Breast epithelium (tissue), 4 donors: ENCODE measurements around the gene PRICKLE3. TPM values are rescaled to one million over a fixed set of nuclear protein-coding genes. Genes with fewer than 3 reads are reported as not detected.
"Not testable (repeated sequence)": the region's sequence is repeated elsewhere in the genome, so short reads cannot be mapped to it uniquely, and the experiment has no call there.

ENCODE experiments used
- DNase-seq, 2 donors: peaks; one replicate each; pipeline ENCODE4 v3.0.0-alpha.2; 2019; ENCODE audit warnings: low spot score in 2 of 2
- H3K27ac ChIP-seq, 2 donors: fragments of 200-600 bp; sonication (generic) in 1 of 2; one replicate each; pipeline ENCODE4 v1.5.1; 2016 to 2019; ENCODE audit warnings: mild to moderate bottlenecking in 1 of 2
- H3K27me3 ChIP-seq, 2 donors: fragments of 200-600 bp; sonication (generic) in 1 of 2; one replicate each; pipeline versions ENCODE4 v1.5.1 to v1.6.0; 2017 to 2019; ENCODE audit warnings: control low read depth in 1 of 2, mild to moderate bottlenecking in 1 of 2
- H3K36me3 ChIP-seq: fragments of 200-600 bp; one replicate; pipeline ENCODE4 v1.5.1; 2019
- H3K4me1 ChIP-seq, 2 donors: fragments of 200-600 bp; sonication (generic); one replicate each; pipeline ENCODE4 v1.5.1; 2016 to 2019; ENCODE audit warnings: control low read depth in 1 of 2
- H3K4me3 ChIP-seq, 3 donors: fragments of 200-600 bp; sonication (generic); 1 replicate in 2 of 3; 2 replicates in 1 of 3; pipeline ENCODE4 v1.5.1; 2016 to 2019; ENCODE audit warnings: mild to moderate bottlenecking in 3 of 3, moderate library complexity in 2 of 3
- H3K9me3 ChIP-seq, 2 donors: fragments of 200-600 bp; sonication (generic) in 1 of 2; one replicate each; pipeline ENCODE4 v1.5.1; 2016 to 2019; ENCODE audit warnings: control low read depth in 1 of 2
- POLR2A ChIP-seq: fragments of 450-650 bp; IDR thresholded peaks from one replicate; pipeline ENCODE4 v1.6.1; 2016; ENCODE audit warnings: antibody characterized with exemption, mild to moderate bottlenecking, moderate library complexity
- POLR2AphosphoS5 ChIP-seq, 3 donors: sonication (generic); formaldehyde crosslinking; IDR thresholded peaks; one replicate each; pipeline ENCODE4 v1.6.1; 2017; ENCODE audit warnings: antibody characterized with exemption in 3 of 3
- intact Hi-C: fragments of 100-400 bp; cut with DNase I; formaldehyde crosslinking; loops from one replicate; pipeline ENCODE4 v1.15.1; 2023; ENCODE audit warnings: low total_unique reads
- total RNA-seq, 3 donors: library from RNA; depleted of rRNA; stranded (reverse); fragments of >200 nt; gene quantifications; one replicate each; pipeline ENCODE4 v1.1.0, GENCODE V29; 2016
- TF ChIP-seq, protein P1 (sequence below), 3 donors: fragments of 450-650 bp; IDR thresholded peaks; one replicate each; pipeline ENCODE4 v1.5.1; 2016 to 2017; ENCODE audit warnings: antibody characterized with exemption in 3 of 3, mild to moderate bottlenecking in 3 of 3, moderate library complexity in 3 of 3

Gene PRICKLE3
- total RNA-seq, 3 donors from 2014 or later: 13.3 to 14.4 (median 14.0) TPM

- Histone ChIP-seq H3K4me3 (no peak overlapping the region), H3K9me3 (peaks cover 18 to 42% of the 10 kb centered on the region in 2 donors), H3K4me1 (no peaks in the 10 kb centered on the region), H3K27me3 (no peaks in the 10 kb centered on the region), H3K36me3 (no peaks in the 10 kb centered on the region), H3K27ac (no peak overlapping the region)
- TF ChIP-seq POLR2A (no peak), POLR2AphosphoS5 (IDR thresholded peaks at IDR 0.05) (no peak)
- TF ChIP-seq, protein P1, sequence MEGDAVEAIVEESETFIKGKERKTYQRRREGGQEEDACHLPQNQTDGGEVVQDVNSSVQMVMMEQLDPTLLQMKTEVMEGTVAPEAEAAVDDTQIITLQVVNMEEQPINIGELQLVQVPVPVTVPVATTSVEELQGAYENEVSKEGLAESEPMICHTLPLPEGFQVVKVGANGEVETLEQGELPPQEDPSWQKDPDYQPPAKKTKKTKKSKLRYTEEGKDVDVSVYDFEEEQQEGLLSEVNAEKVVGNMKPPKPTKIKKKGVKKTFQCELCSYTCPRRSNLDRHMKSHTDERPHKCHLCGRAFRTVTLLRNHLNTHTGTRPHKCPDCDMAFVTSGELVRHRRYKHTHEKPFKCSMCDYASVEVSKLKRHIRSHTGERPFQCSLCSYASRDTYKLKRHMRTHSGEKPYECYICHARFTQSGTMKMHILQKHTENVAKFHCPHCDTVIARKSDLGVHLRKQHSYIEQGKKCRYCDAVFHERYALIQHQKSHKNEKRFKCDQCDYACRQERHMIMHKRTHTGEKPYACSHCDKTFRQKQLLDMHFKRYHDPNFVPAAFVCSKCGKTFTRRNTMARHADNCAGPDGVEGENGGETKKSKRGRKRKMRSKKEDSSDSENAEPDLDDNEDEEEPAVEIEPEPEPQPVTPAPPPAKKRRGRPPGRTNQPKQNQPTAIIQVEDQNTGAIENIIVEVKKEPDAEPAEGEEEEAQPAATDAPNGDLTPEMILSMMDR (IDR thresholded peaks at IDR 0.05): no peak
- peak in 1 of 2 donors; percentile 31 for DNase-seq
- intact Hi-C loops: no loop called here
Observed at GRCh38 chrX:49137492-49137891, 48.7 kb downstream of the PRICKLE3 start.

- Histone ChIP-seq H3K27ac (no peak overlapping the region), H3K4me1 (no peaks in the 10 kb centered on the region), H3K27me3 (no peaks in the 10 kb centered on the region), H3K9me3 (peaks cover 0 to 5% of the 10 kb centered on the region in 2 donors), H3K36me3 (no peaks in the 10 kb centered on the region), H3K4me3 (no peak overlapping the region)
- TF ChIP-seq POLR2A (no peak), POLR2AphosphoS5 (IDR thresholded peaks at IDR 0.05) (no peak)
- TF ChIP-seq, protein P1 (IDR thresholded peaks at IDR 0.05): no peak
- no peak for DNase-seq
- intact Hi-C loops: no loop called here
Observed at GRCh38 chrX:49133759-49134158, 52.4 kb downstream of the PRICKLE3 start.

DNA sequence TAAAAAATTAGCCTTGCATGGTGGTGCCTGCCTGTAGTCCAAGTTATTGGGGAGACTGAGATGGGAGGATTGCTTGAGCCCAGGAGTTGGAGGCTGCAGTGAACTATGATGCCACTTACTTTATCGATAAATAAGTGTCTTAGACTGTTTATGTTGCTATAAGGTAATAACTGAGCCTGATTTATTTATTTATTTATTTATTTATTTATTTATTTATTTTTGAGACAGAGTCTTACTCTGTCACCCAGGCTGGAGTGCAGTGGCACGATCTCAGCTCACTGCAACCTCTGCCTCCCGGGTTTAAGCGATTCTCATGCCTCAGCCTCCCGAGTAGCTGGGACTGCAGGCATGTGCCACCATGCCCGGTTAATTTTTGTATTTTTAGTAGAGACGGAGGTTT lies 53.9 kb downstream of the PRICKLE3 start:
- intact Hi-C loops, H3K9me3 ChIP-seq, H3K27ac ChIP-seq, H3K36me3 ChIP-seq, DNase-seq, H3K27me3 ChIP-seq, H3K4me3 ChIP-seq, H3K4me1 ChIP-seq: not testable (repeated sequence)

DNA sequence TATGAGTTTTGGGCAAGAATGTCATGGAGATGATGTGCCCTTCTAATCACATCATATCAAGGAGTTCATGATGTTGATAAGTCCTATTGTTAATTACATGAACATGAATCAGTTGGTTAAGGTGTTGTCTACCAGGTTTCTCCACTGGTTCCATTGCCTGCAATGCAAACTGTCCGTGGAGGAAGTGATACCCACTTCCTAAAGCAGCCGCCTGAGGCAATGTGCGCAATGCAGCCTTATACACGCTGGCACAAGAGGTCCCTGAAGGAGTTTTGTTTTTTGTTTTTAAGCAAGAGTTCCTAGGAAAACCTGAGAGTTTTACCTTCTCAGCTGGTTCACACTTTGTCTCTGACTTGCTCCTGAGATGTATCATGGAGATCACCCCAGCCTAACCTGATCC lies 56.7 kb downstream of the PRICKLE3 start:
- H3K4me3 ChIP-seq: no peak overlapping the region
- H3K27me3 ChIP-seq: no peaks in the 10 kb centered on the region
- no peaks in the 10 kb centered on the region for H3K4me1 ChIP-seq
- intact Hi-C loops: no loop called here
- TF ChIP-seq POLR2A: no peak
- TF ChIP-seq POLR2AphosphoS5 (IDR thresholded peaks at IDR 0.05): no peak
- TF ChIP-seq, protein P1 (IDR thresholded peaks at IDR 0.05): no peak
- DNase-seq: no peak
- no peaks in the 10 kb centered on the region for H3K36me3 ChIP-seq
- H3K27ac ChIP-seq: no peak overlapping the region
- H3K9me3 ChIP-seq: no peaks in the 10 kb centered on the region

GRCh38 chrX:49127742-49128258 lies 58.4 kb downstream of the PRICKLE3 start:
- H3K27ac ChIP-seq, DNase-seq, H3K4me3 ChIP-seq, H3K36me3 ChIP-seq, H3K9me3 ChIP-seq, H3K27me3 ChIP-seq, H3K4me1 ChIP-seq, intact Hi-C loops: not testable (repeated sequence)

Other genes with a start within 250 kb of the PRICKLE3 start
- gene OTUD5, start 228.8 kb downstream of the PRICKLE3 start, total RNA-seq: 10 to 100 TPM; 35.8 to 37.9 (median 36.1) TPM
- gene KCND1, start 214.5 kb downstream of the PRICKLE3 start, total RNA-seq: 1 to 10 TPM in 1 of 3 donors, under 1 TPM in 2; 0.66 to 1.2 (median 0.96) TPM
- 10 to 100 TPM; 31.4 to 47.2 (median 34.1) TPM for gene GRIPAP1, start 184.1 kb downstream of the PRICKLE3 start, total RNA-seq
- 10 to 100 TPM; 44.1 to 93.3 (median 52.1) TPM for gene TFE3, start 143.0 kb downstream of the PRICKLE3 start, total RNA-seq
- 1 to 10 TPM in 2 of 3 donors, under 1 TPM in 1; 0.80 to 6.3 (median 4.3) TPM for gene CCDC120, start 127.4 kb downstream of the PRICKLE3 start, total RNA-seq
- 10 to 100 TPM in 1 of 3 donors, 1 to 10 TPM in 2; 5.9 to 18.4 (median 6.6) TPM for gene PRAF2, start 112.4 kb downstream of the PRICKLE3 start, total RNA-seq
- 100 to 1,000 TPM in 1 of 3 donors, 10 to 100 TPM in 2; 95.7 to 134 (median 98.6) TPM for gene WDR45, start 106.5 kb downstream of the PRICKLE3 start, total RNA-seq
- gene GPKOW, start 62.6 kb downstream of the PRICKLE3 start, total RNA-seq: 10 to 100 TPM; 21.1 to 28.8 (median 27.8) TPM
- gene MAGIX, start 23.6 kb downstream of the PRICKLE3 start, total RNA-seq: 10 to 100 TPM in 1 of 3 donors, 1 to 10 TPM in 2; 1.3 to 12.4 (median 4.9) TPM
- gene PLP2, start 14.5 kb downstream of the PRICKLE3 start, total RNA-seq: 10 to 100 TPM; 23.4 to 27.9 (median 27.8) TPM
- gene SYP, start 13.8 kb upstream of the PRICKLE3 start, total RNA-seq: 1 to 10 TPM; 1.0 to 2.7 (median 1.3) TPM
- 1 to 10 TPM in 1 of 3 donors, under 1 TPM in 2; 0.48 to 1.8 (median 0.66) TPM for gene CACNA1F, start 47.0 kb upstream of the PRICKLE3 start, total RNA-seq
- gene CCDC22, start 49.1 kb upstream of the PRICKLE3 start, total RNA-seq: 10 to 100 TPM; 12.8 to 14.5 (median 13.1) TPM
- gene FOXP3, start 78.3 kb upstream of the PRICKLE3 start, total RNA-seq: under 1 TPM in 1 of 3 donors, not detected in 2; 0.16 TPM
- 1 to 10 TPM; 5.9 to 7.9 (median 7.2) TPM for gene PPP1R3F, start 83.4 kb upstream of the PRICKLE3 start, total RNA-seq
- not detected for gene GAGE10, start 117.3 kb upstream of the PRICKLE3 start, total RNA-seq
- not detected for gene GAGE12J, start 135.7 kb upstream of the PRICKLE3 start, total RNA-seq
- gene GAGE13, start 145.2 kb upstream of the PRICKLE3 start, total RNA-seq: not detected